ENCODE data around the gene DTNBP1. TPM values are rescaled to one million over a fixed set of nuclear protein-coding genes. Genes with fewer than 3 reads are reported as not detected.

The DTNBP1 gene
- total and polyA plus RNA-seq, 5 donors: 17.2 to 34.0 (median 24.9) TPM

DNA sequence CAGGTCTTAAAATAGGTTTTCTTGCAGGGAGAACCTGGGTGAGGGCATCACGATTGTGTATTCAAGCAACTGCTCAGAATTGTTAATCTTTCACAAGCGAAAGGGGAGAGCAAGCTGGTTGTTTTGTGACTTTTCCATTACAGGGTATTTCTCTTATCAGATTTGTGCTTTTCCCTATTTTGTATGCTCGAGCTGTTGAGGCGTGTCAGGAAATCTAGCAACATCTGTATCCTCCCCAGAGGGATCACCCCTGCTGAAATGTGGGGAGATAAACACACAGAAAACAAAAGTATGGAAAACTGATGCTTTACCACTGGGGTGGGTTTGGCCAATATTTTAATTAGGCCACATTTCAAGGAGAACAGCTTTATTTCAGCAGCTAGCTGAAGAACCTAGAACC is 187.0 kb downstream of the DTNBP1 start:
- DNase-seq (no peak), ATAC-seq (peak in 1 of 2 donors; percentile 60)
- intact Hi-C loops (cut with DNase I): no loop called here
- H3K27ac ChIP-seq (ENCODE audit: low read length): peak overlapping the region; percentile 81
- no peaks in the 10 kb centered on the region for H3K27me3 ChIP-seq (ENCODE audit: control insufficient read depth, insufficient read depth)
- H3K4me3 ChIP-seq (ENCODE audit: low read length): no peak overlapping the region
- 61% methylated on average over 4 of the region's 4 CpGs for WGBS
- no peaks in the 10 kb centered on the region for H3K9me3 ChIP-seq (ENCODE audit: control insufficient read depth, low read length)
- H3K4me1 ChIP-seq (ENCODE audit: control insufficient read depth, insufficient read depth, low read length): peaks cover 11% of the 10 kb centered on the region

DNA sequence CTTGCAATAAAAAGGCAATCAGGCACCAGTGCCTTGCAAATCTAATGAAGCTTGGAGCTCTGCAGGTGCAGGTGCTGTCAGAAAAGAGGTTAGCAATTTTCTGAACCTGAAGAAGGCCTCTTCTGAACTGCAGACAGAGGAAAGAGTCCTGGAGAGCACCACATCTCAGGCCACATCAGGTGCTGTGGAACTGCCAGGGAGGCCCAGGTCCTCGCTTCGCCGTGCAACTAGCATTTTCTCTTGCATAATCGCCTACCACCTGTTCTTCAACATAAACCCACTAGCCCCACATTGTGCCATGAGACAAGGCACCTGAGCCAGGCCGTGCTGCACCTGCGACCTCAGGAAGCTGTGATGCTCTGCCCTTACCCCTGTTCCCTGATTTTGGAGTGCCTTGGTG is 187.6 kb downstream of the DTNBP1 start:
- Histone ChIP-seq H3K27me3 (ENCODE audit: control insufficient read depth, insufficient read depth) (no peaks in the 10 kb centered on the region), H3K4me1 (ENCODE audit: control insufficient read depth, insufficient read depth, low read length) (peaks cover 11% of the 10 kb centered on the region), H3K4me3 (ENCODE audit: low read length) (no peak overlapping the region), H3K27ac (ENCODE audit: low read length) (no peak overlapping the region), H3K9me3 (ENCODE audit: control insufficient read depth, low read length) (no peaks in the 10 kb centered on the region)
- DNase-seq: no peak
- 95% methylated on average over 6 of the region's 6 CpGs for WGBS
- ATAC-seq: no peak
- intact Hi-C loops (cut with DNase I): no loop called here

DNA sequence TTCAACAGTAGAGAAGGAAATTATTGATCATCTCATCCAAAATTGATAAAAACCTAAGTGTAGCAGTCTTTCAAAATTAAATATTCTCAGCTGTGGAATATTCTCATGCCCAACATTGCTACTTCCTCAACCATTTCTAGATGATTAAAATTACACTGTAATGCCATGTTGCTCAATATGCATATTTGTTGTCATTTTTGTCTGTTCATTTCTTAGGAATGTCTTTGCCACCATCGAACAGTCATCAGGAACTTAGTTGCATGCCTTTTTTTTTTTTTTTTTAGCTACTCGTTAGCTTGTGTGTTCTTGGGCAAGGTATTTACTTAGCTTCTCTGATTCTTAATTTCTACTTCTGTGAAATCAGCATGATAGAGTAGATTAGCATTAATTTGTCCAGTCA is 188.6 kb downstream of the DTNBP1 start:
- Histone ChIP-seq H3K27me3 (ENCODE audit: control insufficient read depth, insufficient read depth) (no peaks in the 10 kb centered on the region), H3K4me1 (ENCODE audit: control insufficient read depth, insufficient read depth, low read length) (peaks cover 11% of the 10 kb centered on the region), H3K9me3 (ENCODE audit: control insufficient read depth, low read length) (no peaks in the 10 kb centered on the region), H3K4me3 (ENCODE audit: low read length) (no peak overlapping the region), H3K27ac (ENCODE audit: low read length) (no peak overlapping the region)
- no peak for DNase-seq
- no peak for ATAC-seq
- intact Hi-C loops (cut with DNase I): no loop called here
- 69% methylated on average over 2 of the region's 2 CpGs for WGBS

DNA sequence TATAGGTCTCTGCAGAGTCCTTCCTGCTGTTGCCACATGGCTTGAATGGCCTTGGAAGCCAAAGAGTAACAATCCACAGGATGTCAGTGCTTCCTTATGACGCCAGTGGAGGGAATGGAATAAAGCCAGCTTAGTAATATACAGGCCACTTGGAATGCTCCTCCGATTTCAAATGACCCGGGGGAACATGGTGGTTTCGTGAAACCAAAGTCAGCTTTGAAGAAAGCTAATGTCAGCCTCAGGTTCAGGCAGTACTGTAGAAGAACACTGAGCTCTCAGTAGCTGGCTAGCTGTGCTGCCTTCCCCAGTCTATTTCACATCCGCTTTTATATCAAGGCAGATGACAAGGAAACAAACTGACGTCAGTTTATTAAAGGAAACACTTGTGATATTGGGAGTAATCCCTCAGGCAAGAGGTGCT is 189.1 kb downstream of the DTNBP1 start:
- H3K4me1 ChIP-seq (ENCODE audit: control insufficient read depth, insufficient read depth, low read length): peaks cover 11% of the 10 kb centered on the region
- ATAC-seq (peak; percentile 84 to 87), DNase-seq (no peak)
- no peaks in the 10 kb centered on the region for H3K27me3 ChIP-seq (ENCODE audit: control insufficient read depth, insufficient read depth)
- intact Hi-C loops (cut with DNase I): no loop called here
- WGBS: 21% methylated on average over 6 of the region's 6 CpGs
- no peaks in the 10 kb centered on the region for H3K9me3 ChIP-seq (ENCODE audit: control insufficient read depth, low read length)
- no peak overlapping the region for H3K4me3 ChIP-seq (ENCODE audit: low read length)
- peak overlapping the region; percentile 7 for H3K27ac ChIP-seq (ENCODE audit: low read length)

DNA sequence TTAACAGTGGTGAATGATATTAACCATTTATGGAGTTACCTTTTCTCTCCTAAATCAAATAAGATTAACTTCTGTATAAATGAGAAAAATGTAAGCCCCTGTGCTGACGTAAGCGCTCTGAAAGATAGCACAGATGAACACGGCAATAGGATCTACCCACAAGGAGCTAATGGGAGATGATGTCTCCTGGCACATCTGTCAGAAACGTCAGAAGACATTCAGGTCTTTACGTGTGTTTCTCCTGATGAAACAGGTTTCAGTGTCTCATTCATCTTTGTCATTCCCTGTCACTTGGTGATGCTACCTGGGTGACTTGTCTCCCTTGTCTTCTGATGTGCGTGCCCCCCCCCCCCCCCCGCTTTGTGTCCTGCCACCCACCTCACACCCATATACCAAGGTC is 189.7 kb downstream of the DTNBP1 start:
- no peak for ATAC-seq
- H3K4me1 ChIP-seq (ENCODE audit: control insufficient read depth, insufficient read depth, low read length): peaks cover 11% of the 10 kb centered on the region
- H3K27me3 ChIP-seq (ENCODE audit: control insufficient read depth, insufficient read depth): no peaks in the 10 kb centered on the region
- no peaks in the 10 kb centered on the region for H3K9me3 ChIP-seq (ENCODE audit: control insufficient read depth, low read length)
- 85% methylated on average over 7 of the region's 7 CpGs for WGBS
- H3K4me3 ChIP-seq (ENCODE audit: low read length): no peak overlapping the region
- intact Hi-C loops (cut with DNase I): no loop called here
- DNase-seq: no peak
- H3K27ac ChIP-seq (ENCODE audit: low read length): peak overlapping the region; percentile 39
